Fibroblast of lung (primary cell): Measurements from ENCODE around the gene SRP19. TPM values are rescaled to one million over a fixed set of nuclear protein-coding genes. Genes with fewer than 3 reads are reported as not detected.

Experiments
- DNase-seq, 2 donors: peaks; one replicate each; pipeline versions ENCODE4 v3.0.0 to v3.0.0-alpha.2; 2010; ENCODE audit warnings: low read depth in 2 of 2
- H2AFZ ChIP-seq: 2 replicates; pipeline ENCODE4 v1.5.1; 2012; ENCODE audit warnings: low read length, control low read depth, inconsistent platforms
- H3K27ac ChIP-seq: 2 replicates; pipeline ENCODE4 v1.5.1; 2011; ENCODE audit warnings: low read length, control low read depth; ENCODE audit not compliant: insufficient read depth
- H3K27me3 ChIP-seq: 2 replicates; pipeline ENCODE4 v1.5.1; 2011; ENCODE audit warnings: mild to moderate bottlenecking, low read length; ENCODE audit not compliant: control insufficient read depth, insufficient read depth
- H3K36me3 ChIP-seq: 2 replicates; pipeline ENCODE4 v1.5.1; 2011; ENCODE audit warnings: low read length; ENCODE audit not compliant: control insufficient read depth, insufficient read depth
- H3K4me1 ChIP-seq: 2 replicates; pipeline ENCODE4 v1.5.1; 2011; ENCODE audit warnings: low read length; ENCODE audit not compliant: control insufficient read depth, insufficient read depth; ENCODE audit errors: extremely low read depth
- H3K4me2 ChIP-seq: 2 replicates; pipeline ENCODE4 v1.5.1; 2011; ENCODE audit warnings: low read length, control low read depth; ENCODE audit not compliant: insufficient read depth; ENCODE audit errors: extremely low read depth
- H3K4me3 ChIP-seq, 4 experiments: fragments of 200-600 bp in 1 of 4; sonication (generic) in 1 of 4; replicated peaks in 1 of 4; 2 replicates each; pipeline ENCODE4 v1.5.1; 2011 to 2016; ENCODE audit warnings: low read length in 4 of 4, low read depth in 3 of 4, mild to moderate bottlenecking in 3 of 4, control low read depth in 2 of 4, inconsistent platforms in 1 of 4, mixed read lengths in 1 of 4; ENCODE audit not compliant: insufficient read depth in 1 of 4; ENCODE audit errors: control extremely low read depth in 1 of 4
- H3K79me2 ChIP-seq: 2 replicates; pipeline ENCODE4 v1.5.1; 2012; ENCODE audit warnings: mild to moderate bottlenecking, low read length, inconsistent platforms; ENCODE audit not compliant: control insufficient read depth, insufficient read depth
- H3K9ac ChIP-seq: 2 replicates; pipeline ENCODE4 v1.5.1; 2011; ENCODE audit warnings: mild to moderate bottlenecking, low read length, control low read depth; ENCODE audit not compliant: insufficient read depth
- H3K9me3 ChIP-seq: 2 replicates; pipeline ENCODE4 v1.5.1; 2012; ENCODE audit warnings: low read depth, low read length; ENCODE audit not compliant: control insufficient read depth, insufficient read depth
- H4K20me1 ChIP-seq: 2 replicates; pipeline ENCODE4 v1.5.1; 2011; ENCODE audit warnings: low read length; ENCODE audit not compliant: control insufficient read depth, insufficient read depth; ENCODE audit errors: extremely low read depth
- EZH2 ChIP-seq: IDR thresholded peaks from 2 replicates; pipeline ENCODE4 v1.5.1; 2012; ENCODE audit warnings: low read length, control low read depth, mild to moderate bottlenecking; ENCODE audit errors: missing control alignments
- polyA plus RNA-seq, 2 donors: library from polyadenylated mRNA; depleted of rRNA in 1 of 2; stranded (reverse) in 1 of 2; unstranded in 1 of 2; fragments of >200 nt; gene quantifications; 2 replicates each; pipeline ENCODE4 v1.2.1, GENCODE V29; 2011 to 2012; ENCODE audit warnings: missing spikeins in 1 of 2
- total RNA-seq: library from RNA; depleted of rRNA; stranded (reverse); fragments of >200 nt; gene quantifications from 2 replicates; pipeline ENCODE4 v1.2.1, GENCODE V29; 2014
- TF ChIP-seq, protein P1 (sequence below), 2 donors: IDR thresholded peaks in 1 of 2; conservative IDR thresholded peaks in 1 of 2; 1 replicate in 1 of 2; 2 replicates in 1 of 2; pipeline ENCODE4 v1.5.1; 2011 to 2012; ENCODE audit warnings: low read length in 2 of 2, control low read depth in 1 of 2, inconsistent platforms in 1 of 2, low read depth in 1 of 2, mild to moderate bottlenecking in 1 of 2

SRP19 gene
- total and polyA plus RNA-seq, 2 donors (not counting 1 experiment from before 2014, with no cell fraction given): 58.5 to 118 TPM

DNA sequence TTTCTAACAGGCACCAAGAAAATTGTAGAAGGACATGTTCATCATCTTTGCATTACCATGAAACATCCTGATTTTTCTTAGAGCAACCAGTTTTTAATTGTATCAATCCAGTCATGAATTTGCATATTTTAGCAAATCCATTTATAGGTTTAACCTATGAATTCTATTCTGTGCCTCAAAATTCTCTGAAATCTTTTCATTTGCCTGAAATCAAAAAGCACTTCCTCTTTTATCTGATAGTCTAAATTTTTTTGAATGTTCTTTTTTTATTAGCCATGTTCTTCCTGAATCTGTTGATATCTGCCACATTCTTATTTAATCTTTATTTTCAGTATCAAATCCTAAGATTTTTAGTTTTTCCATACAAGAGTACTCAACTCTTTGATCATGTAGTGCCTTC lies 36.9 kb upstream of the SRP19 start:
- no peak for DNase-seq
- H3K27me3 ChIP-seq: no peaks in the 10 kb centered on the region
- no peak for TF ChIP-seq EZH2
- TF ChIP-seq, protein P1, sequence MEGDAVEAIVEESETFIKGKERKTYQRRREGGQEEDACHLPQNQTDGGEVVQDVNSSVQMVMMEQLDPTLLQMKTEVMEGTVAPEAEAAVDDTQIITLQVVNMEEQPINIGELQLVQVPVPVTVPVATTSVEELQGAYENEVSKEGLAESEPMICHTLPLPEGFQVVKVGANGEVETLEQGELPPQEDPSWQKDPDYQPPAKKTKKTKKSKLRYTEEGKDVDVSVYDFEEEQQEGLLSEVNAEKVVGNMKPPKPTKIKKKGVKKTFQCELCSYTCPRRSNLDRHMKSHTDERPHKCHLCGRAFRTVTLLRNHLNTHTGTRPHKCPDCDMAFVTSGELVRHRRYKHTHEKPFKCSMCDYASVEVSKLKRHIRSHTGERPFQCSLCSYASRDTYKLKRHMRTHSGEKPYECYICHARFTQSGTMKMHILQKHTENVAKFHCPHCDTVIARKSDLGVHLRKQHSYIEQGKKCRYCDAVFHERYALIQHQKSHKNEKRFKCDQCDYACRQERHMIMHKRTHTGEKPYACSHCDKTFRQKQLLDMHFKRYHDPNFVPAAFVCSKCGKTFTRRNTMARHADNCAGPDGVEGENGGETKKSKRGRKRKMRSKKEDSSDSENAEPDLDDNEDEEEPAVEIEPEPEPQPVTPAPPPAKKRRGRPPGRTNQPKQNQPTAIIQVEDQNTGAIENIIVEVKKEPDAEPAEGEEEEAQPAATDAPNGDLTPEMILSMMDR (conservative IDR thresholded peaks at IDR 0.05 in 1 of 2, IDR thresholded peaks at IDR 0.05 in 1 of 2; ENCODE audit: low read depth in 1 of 2, low read length in 2 of 2): no peak
- H3K79me2 ChIP-seq: no peaks in the 10 kb centered on the region
- no peaks in the 10 kb centered on the region for H3K9me3 ChIP-seq
- no peaks in the 10 kb centered on the region for H4K20me1 ChIP-seq
- H3K9ac ChIP-seq: no peak overlapping the region
- no peak overlapping the region for H3K4me2 ChIP-seq
- no peak overlapping the region for H3K27ac ChIP-seq
- H3K4me3 ChIP-seq: no peak overlapping the region
- no peaks in the 10 kb centered on the region for H3K4me1 ChIP-seq
- H2AFZ ChIP-seq: no peak overlapping the region
- peaks cover under 1% of the 10 kb centered on the region for H3K36me3 ChIP-seq

DNA sequence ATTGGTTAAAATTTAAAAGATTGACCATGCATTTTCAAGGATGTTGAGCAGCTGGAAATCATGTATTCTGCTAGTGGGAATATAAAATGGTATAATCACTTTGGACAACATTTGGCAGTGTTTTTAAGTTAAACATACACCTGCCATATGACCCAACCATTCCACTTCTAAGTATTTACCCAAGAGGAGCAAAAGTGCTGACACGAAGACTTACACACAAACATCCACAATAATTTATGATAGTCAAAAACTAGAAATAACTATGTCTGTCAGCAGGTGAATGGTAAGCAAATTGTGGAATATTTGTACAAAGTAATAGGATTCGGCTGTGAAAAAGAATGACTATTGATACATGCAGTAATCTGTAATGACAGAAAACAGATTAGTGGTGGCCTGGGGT lies 30.7 kb upstream of the SRP19 start:
- Histone ChIP-seq H3K4me2 (no peak overlapping the region), H4K20me1 (no peaks in the 10 kb centered on the region), H3K4me1 (no peaks in the 10 kb centered on the region), H3K27ac (no peak overlapping the region), H3K79me2 (no peaks in the 10 kb centered on the region), H3K36me3 (peaks cover 1% of the 10 kb centered on the region), H3K27me3 (no peaks in the 10 kb centered on the region), H2AFZ (no peak overlapping the region), H3K4me3 (no peak overlapping the region), H3K9me3 (no peaks in the 10 kb centered on the region), H3K9ac (no peak overlapping the region)
- TF ChIP-seq EZH2: no peak
- TF ChIP-seq, protein P1 (conservative IDR thresholded peaks at IDR 0.05 in 1 of 2, IDR thresholded peaks at IDR 0.05 in 1 of 2; ENCODE audit: low read depth in 1 of 2, low read length in 2 of 2): no peak
- no peak for DNase-seq

DNA sequence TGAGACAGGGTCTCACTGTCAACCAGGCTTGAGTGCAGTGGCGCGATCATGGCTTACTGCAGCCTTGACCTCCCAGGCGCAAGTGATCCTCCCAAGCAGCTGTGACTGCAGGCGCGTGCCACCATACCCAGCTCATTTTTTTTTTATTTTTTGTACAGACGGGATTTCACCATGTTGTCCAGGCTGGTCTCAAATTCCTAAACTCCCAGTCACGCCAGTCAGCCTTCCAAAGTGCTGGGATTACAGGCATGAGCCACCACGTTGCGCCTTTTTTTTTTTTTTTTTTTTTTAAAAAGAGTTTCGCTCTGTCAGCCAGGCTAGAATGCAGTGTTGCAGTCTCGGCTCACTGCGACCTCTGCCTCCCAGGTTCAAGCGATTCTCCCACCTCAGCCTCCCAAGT lies 27.1 kb upstream of the SRP19 start:
- H3K4me3 ChIP-seq: no peak overlapping the region
- no peak overlapping the region for H3K4me2 ChIP-seq
- no peak for DNase-seq
- TF ChIP-seq EZH2: no peak
- TF ChIP-seq, protein P1 (conservative IDR thresholded peaks at IDR 0.05 in 1 of 2, IDR thresholded peaks at IDR 0.05 in 1 of 2; ENCODE audit: low read depth in 1 of 2, low read length in 2 of 2): no peak
- H3K27me3 ChIP-seq: no peaks in the 10 kb centered on the region
- H3K27ac ChIP-seq: no peak overlapping the region
- no peaks in the 10 kb centered on the region for H3K4me1 ChIP-seq
- H3K36me3 ChIP-seq: peaks cover 4% of the 10 kb centered on the region
- H3K9me3 ChIP-seq: no peaks in the 10 kb centered on the region
- no peak overlapping the region for H3K9ac ChIP-seq
- H3K79me2 ChIP-seq: no peaks in the 10 kb centered on the region
- H2AFZ ChIP-seq: no peak overlapping the region
- no peaks in the 10 kb centered on the region for H4K20me1 ChIP-seq
